GM04504 (cell line): ENCODE data around the gene CREG2.
A peak's percentile ranks its signal among the peaks of the same experiment; 100 is the strongest.

Experiments
- DNase-seq: peaks from one replicate; pipeline ENCODE4 v3.0.0-alpha.2; 2012; ENCODE audit warnings: low read depth

The CREG2 gene

GRCh38 chr2:101408925-101409324 is 21.6 kb upstream of the CREG2 start:
- no peak for DNase-seq

GRCh38 chr2:101405351-101405899 is 18.1 kb upstream of the CREG2 start:
- DNase-seq: no peak

- no peak for DNase-seq
Observed at GRCh38 chr2:101403745-101404144, 16.4 kb upstream of the CREG2 start.

- no peak for DNase-seq
Observed at GRCh38 chr2:101402630-101403029, 15.3 kb upstream of the CREG2 start.

- DNase-seq: no peak
Observed at GRCh38 chr2:101401906-101402305, 14.6 kb upstream of the CREG2 start.

- DNase-seq: no peak
Observed at GRCh38 chr2:101401326-101401665, 14.0 kb upstream of the CREG2 start.

- no peak for DNase-seq
Observed at GRCh38 chr2:101400506-101401325, 13.4 kb upstream of the CREG2 start.

GRCh38 chr2:101400048-101400447 is 12.7 kb upstream of the CREG2 start:
- DNase-seq: no peak

- DNase-seq: no peak
Observed at GRCh38 chr2:101399021-101399799, 11.9 kb upstream of the CREG2 start.

- DNase-seq: no peak
Observed at GRCh38 chr2:101398116-101398821, 11.0 kb upstream of the CREG2 start.

- peak; percentile 78 for DNase-seq
Observed at GRCh38 chr2:101396316-101396717, 9.0 kb upstream of the CREG2 start.

- DNase-seq: no peak
Observed at GRCh38 chr2:101395545-101396315, 8.4 kb upstream of the CREG2 start.

GRCh38 chr2:101388232-101388631 is 929 bp upstream of the CREG2 start:
- DNase-seq: no peak

GRCh38 chr2:101386599-101387150 is 628 bp downstream of the CREG2 start:
- no peak for DNase-seq

GRCh38 chr2:101383016-101383541 is 4.2 kb downstream of the CREG2 start:
- no peak for DNase-seq

GRCh38 chr2:101382442-101382841 is 4.9 kb downstream of the CREG2 start:
- DNase-seq: no peak

- no peak for DNase-seq
Observed at GRCh38 chr2:101380376-101380775, 6.9 kb downstream of the CREG2 start.

GRCh38 chr2:101379091-101379490 is 8.2 kb downstream of the CREG2 start:
- no peak for DNase-seq

- no peak for DNase-seq
Observed at GRCh38 chr2:101375653-101376052, 11.7 kb downstream of the CREG2 start.

GRCh38 chr2:101374821-101375561 is 12.3 kb downstream of the CREG2 start:
- no peak for DNase-seq
